GM21825 (cell line): ENCODE data around the gene LRRC28.

Experiments
- ATAC-seq: cut with Tn5 transposase; IDR thresholded peaks from one replicate; pipeline ENCODE4 v1.9.1; 2021; ENCODE audit warnings: mild to moderate bottlenecking, moderate library complexity; ENCODE audit not compliant: unreplicated experiment

LRRC28 gene

DNA sequence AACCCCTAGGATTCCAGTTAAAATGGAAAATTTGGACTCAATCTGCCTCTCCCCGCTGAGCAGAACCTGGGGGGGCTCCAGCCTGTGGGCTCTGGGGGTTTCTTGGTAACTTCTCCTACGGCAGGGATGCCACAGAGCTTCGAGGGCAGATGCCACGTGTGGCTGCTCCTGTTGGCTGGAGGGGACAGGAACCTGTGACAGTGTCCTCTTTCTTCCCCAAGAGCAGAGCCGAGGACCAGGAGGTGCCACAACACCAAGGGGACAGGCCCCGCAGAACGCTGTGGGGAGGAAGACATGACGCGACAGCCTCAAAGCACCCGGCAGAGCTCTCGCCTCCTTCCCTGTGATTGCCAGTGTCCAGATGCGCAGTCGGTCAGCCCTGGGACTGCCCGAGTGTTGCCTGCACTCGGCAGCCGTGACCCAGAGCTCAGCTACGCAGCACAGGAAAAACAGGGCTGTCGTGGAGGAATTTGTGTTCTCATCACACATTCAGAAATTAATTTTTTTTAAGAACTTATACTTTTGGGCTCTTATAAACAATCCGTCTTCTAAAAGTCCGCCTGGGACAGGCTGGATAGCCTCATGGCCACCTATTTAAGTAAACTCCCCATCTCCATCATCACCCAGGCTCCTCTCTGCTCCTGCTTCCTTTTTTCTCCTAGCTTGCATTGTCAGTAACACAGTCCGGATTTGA is 182.6 kb downstream of the LRRC28 start:
- no peak for ATAC-seq

DNA sequence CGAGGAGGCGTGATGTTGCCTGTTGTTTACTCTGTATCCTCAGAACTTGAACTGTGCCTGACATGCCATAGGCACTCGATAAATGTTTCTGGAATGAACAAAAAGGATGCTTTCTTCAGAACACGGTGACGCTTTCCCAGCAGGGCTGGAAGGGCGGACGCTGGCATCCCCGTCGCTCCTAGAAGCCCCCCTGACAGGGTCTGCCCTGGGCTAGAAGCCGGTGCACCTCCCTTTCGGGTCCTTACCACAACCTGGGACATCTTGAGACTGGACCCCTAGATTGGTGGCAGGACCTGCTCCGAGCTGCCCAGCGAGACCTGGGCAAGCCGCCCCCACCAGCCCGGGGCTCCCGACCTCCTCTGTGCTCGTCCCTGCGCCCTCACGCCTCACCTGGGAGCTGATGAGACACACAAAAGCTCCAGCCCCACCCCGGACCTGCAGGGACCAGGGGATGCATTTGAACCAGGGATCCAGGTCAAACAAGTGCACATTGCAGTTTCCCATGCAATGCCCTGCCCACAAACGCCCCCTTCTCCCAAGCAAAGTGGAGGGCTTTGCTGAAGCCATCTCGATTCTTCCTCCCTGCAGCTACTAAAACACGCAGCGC is 183.3 kb downstream of the LRRC28 start:
- ATAC-seq, result no peak

- no peak for ATAC-seq
Observed at GRCh38 chr15:99435113-99435695, 183.9 kb downstream of the LRRC28 start.

DNA sequence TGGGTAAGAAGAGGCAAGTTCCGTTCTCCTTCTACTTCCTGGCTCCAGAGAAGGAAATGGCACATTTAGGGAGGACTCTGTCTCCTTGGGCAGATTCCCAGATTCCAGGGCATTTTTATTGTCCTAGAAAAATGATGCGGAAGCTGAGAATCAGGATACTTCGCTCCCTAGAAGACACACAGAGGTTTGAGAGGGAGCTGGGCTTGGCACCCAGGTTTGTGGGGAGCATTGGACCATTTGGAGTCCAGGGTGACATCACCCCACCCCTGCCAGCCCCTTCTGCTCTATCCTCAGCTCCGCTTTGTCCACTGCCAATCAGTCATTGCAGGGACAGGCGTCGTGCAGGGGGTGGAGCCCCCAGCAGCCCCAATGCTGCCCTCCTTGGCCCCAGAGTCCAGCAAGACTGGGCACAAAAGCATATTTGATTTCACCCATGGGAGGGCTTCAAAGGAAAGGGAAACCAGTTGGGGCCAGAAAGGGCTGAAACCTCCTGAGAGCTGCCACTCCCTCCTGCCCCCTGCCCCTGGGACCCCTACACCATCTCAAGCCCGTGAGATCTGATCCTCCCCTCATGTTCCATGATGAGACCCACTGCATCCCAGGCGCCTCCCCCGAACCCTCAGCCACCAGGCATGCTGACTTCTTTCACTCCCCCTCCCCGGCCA is 184.7 kb downstream of the LRRC28 start:
- ATAC-seq, result no peak

GRCh38 chr15:99436542-99437314 is 185.4 kb downstream of the LRRC28 start:
- no peak for ATAC-seq

GRCh38 chr15:99437315-99438223 is 186.3 kb downstream of the LRRC28 start:
- no peak for ATAC-seq

DNA sequence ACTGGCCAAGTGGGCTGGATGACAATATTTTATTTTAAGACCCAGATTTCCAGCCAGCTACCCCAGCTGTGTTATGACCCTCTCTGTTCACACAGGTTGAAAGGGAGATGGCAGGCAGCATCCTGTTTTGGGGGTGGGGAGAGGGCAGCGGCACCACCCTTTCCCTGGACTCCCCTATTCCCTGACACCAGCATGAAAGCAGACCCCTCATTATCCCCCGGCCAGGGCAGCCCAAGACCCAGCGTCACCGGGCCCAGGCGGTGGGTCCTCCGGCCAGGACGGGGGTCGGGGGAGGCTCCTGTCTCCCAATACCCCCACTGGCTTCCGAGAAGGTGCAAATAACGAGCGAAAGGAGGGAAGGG is 186.9 kb downstream of the LRRC28 start:
- ATAC-seq, result no peak

GRCh38 chr15:99438691-99439523 is 187.6 kb downstream of the LRRC28 start:
- no peak for ATAC-seq

- ATAC-seq, result no peak
Observed at GRCh38 chr15:99439524-99439835, 188.2 kb downstream of the LRRC28 start.

- ATAC-seq, result no peak
Observed at GRCh38 chr15:99440029-99440428, 188.7 kb downstream of the LRRC28 start.
